Heart right ventricle (tissue), 16 donors: ENCODE measurements around the gene PLBD2. TPM values are rescaled to one million over a fixed set of nuclear protein-coding genes. Genes with fewer than 3 reads are reported as not detected.

ENCODE experiments used
- ATAC-seq, 8 donors: fragments of 200-7000 bp; cut with Tn5 transposase; one replicate each; pipeline ENCODE4 v1.9.1; 2020; ENCODE audit warnings: mild to moderate bottlenecking in 8 of 8, moderate library complexity in 8 of 8, moderate number of reproducible peaks in 1 of 8
- DNase-seq, 2 donors: peaks; one replicate each; pipeline ENCODE4 v3.0.0-alpha.2; 2020
- H3K27ac ChIP-seq, 10 donors: fragments of 200-600 bp; sonication (generic) in 2 of 10; one replicate each; pipeline versions ENCODE4 v1.5.0 to v1.8.0; 2020 to 2022; ENCODE audit warnings: mild to moderate bottlenecking in 3 of 10
- H3K27me3 ChIP-seq, 7 donors: fragments of 200-600 bp; one replicate each; pipeline ENCODE4 v1.8.0; 2021 to 2022; ENCODE audit warnings: mild to moderate bottlenecking in 2 of 7
- H3K36me3 ChIP-seq, 9 donors: fragments of 200-600 bp; sonication (generic) in 1 of 9; one replicate each; pipeline versions ENCODE4 v1.5.0 to v1.8.0; 2020 to 2022; ENCODE audit warnings: mild to moderate bottlenecking in 2 of 9
- H3K4me1 ChIP-seq, 9 donors: fragments of 200-600 bp; sonication (generic) in 1 of 9; one replicate each; pipeline versions ENCODE4 v1.5.0 to v1.8.0; 2020 to 2022; ENCODE audit warnings: mild to moderate bottlenecking in 4 of 9
- H3K4me3 ChIP-seq, 10 donors: fragments of 200-600 bp; sonication (generic) in 2 of 10; one replicate each; pipeline versions ENCODE4 v1.5.0 to v1.8.0; 2020 to 2022; ENCODE audit warnings: mild to moderate bottlenecking in 7 of 10, moderate library complexity in 2 of 10
- H3K9me3 ChIP-seq, 11 donors: fragments of 200-600 bp in 10 of 11; sonication (generic) in 2 of 11; one replicate each; pipeline versions ENCODE4 v1.5.0 to v1.8.0; 2013 to 2022; ENCODE audit warnings: mild to moderate bottlenecking in 2 of 11, control low read depth in 1 of 11, moderate library complexity in 1 of 11
- WGBS, 2 donors: extraction: QIAGEN DNeasy Blood & Tissue Kit; methylation state at CpG; one replicate each; pipeline ENCODE4 v1.1.7; 2013; ENCODE audit warnings: inconsistent platforms in 1 of 2; 5-methylcytosine and 5-hydroxymethylcytosine counted together
- intact Hi-C, 10 donors: fragments of 100-400 bp; cut with DNase I; formaldehyde crosslinking; loops; one replicate each; pipeline versions ENCODE4 v1.11.1 to v1.14.2; 2022
- polyA plus RNA-seq, 2 donors: library from polyadenylated mRNA; stranded (reverse); fragments of 200-250 nt; gene quantifications; one replicate each; pipeline ENCODE4 v1.2.3, GENCODE V29; 2013
- total RNA-seq, 10 donors: library from RNA; stranded (reverse); fragmentation: NEBNext Ultra II Directional in 3 of 10; extraction: Animal tissue kit (Norgen Biotek cat#: 25700) in 3 of 10; gene quantifications; one replicate each; pipeline versions ENCODE4 v1.2.1 to v1.2.4, GENCODE V29; 2021 to 2023
- TF ChIP-seq, protein P1 (sequence below), 9 donors: fragments of 200-600 bp; sonication (generic) in 2 of 9; IDR thresholded peaks; one replicate each; pipeline versions ENCODE4 v1.5.0 to v1.8.0; 2021 to 2022; ENCODE audit warnings: antibody characterized with exemption in 9 of 9, mild to moderate bottlenecking in 5 of 9, moderate library complexity in 1 of 9
- donor health status: Arrhythmogenic right ventricular cardiomyopathy.
- donor health status: ischemic (EF 13 %, LVEDD 7.1; RV severe dilation, severe dysfunction).
- donor health status: healthy with polysubstance abuse.
- donor health status: DM: no; HTN: yes; CAD: no.
- donor health status: DM: no; HTN: no; CAD: no.
- donor health status: ischemic (EF 25% LVEDD 6.9; RV normal size, moderate dysfunction).
- donor health status: ischemic (EF 25% LVEDD 5.7; RV mildly dilated, moderate dysfunction).
- donor health status: healthy.
- donor health status: DM: yes; HTN: yes; CAD: no.
- donor health status: Ischemic cardiomyopathy.
- donor health status: ischemic (EF 35%, LVEDD 5.7; RV mildly dilated, moderate dysfunction).
- donor health status: nonischemic (EF 11% LVEDD 7.7; RV severe dilation, severe dysfunction).
- donor health status: DM: yes; HTN: yes; CAD: no.
- donor health status: PGD.
- donor health status: ischemic (EF 29% LVEDD 5.4; RV normal size, mild dysfunction).
- donor health status: nonischemic (EF 23%, LVEDD 6.1; RV moderate dilation, normal function).

The PLBD2 gene
- total and polyA plus RNA-seq, 12 donors, result 13.0 to 53.9 (median 35.4) TPM

- ATAC-seq (peak; percentile 98 to 100 (median 99)), DNase-seq (peak; percentile 88 to 93)
- Histone ChIP-seq H3K27me3 (no peaks in the 10 kb centered on the region), H3K4me1 (peaks cover 0 to 40% (median 23%) of the 10 kb centered on the region in 9 donors), H3K27ac (peak within 1 kb of the TSS; percentile 37 to 94 (median 84)), H3K36me3 (peaks cover 0 to 30% (median 12%) of the 10 kb centered on the region in 9 donors), H3K9me3 (no peaks in the 10 kb centered on the region), H3K4me3 (peak within 1 kb of the TSS; percentile 64 to 96 (median 80))
- intact Hi-C loops, result loop anchor here in 1 of 10 donors (1.0 to 10.0 kb wide), 2 partner anchors 23 to 120 kb away; partner anchors contain the start of gene PLBD2
- TF ChIP-seq, protein P1, sequence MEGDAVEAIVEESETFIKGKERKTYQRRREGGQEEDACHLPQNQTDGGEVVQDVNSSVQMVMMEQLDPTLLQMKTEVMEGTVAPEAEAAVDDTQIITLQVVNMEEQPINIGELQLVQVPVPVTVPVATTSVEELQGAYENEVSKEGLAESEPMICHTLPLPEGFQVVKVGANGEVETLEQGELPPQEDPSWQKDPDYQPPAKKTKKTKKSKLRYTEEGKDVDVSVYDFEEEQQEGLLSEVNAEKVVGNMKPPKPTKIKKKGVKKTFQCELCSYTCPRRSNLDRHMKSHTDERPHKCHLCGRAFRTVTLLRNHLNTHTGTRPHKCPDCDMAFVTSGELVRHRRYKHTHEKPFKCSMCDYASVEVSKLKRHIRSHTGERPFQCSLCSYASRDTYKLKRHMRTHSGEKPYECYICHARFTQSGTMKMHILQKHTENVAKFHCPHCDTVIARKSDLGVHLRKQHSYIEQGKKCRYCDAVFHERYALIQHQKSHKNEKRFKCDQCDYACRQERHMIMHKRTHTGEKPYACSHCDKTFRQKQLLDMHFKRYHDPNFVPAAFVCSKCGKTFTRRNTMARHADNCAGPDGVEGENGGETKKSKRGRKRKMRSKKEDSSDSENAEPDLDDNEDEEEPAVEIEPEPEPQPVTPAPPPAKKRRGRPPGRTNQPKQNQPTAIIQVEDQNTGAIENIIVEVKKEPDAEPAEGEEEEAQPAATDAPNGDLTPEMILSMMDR (IDR thresholded peaks at IDR 0.05), result no peak
- WGBS, 2 donors, result 1% methylated on average over 62 of the region's 62 CpGs
Observed at GRCh38 chr12:113334786-113335539, 23.4 kb upstream of the PLBD2 start, which contains the start of gene SLC8B1. TSS of gene SLC8B1 (minus strand) at chr12:113335109. CDS start at chr12:113332878, 2,231 bp downstream.

DNA sequence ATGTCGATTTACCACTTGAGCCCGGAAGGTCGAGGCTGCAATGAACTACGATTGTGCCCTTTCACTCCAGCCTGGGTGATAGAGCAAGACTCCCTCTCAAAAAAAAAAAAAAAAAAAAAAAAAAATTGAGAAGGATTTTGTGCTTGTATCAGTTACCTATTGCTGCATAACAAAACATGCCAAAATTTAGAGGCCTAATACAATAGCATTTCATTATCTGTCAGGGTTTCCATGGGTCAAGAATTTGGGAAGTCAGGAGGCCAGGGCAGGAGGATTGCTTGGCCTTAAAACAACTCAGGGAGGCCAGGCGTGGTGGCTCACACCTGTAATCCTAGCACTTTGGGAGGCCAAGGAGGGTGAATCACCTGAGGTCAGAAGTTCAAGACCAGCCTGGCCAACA is 18.8 kb upstream of the PLBD2 start:
- TF ChIP-seq, protein P1 (IDR thresholded peaks at IDR 0.05), result no peak
- 94 to 99% methylated on average over 5 of the region's 5 CpGs for WGBS, 2 donors
- Histone ChIP-seq H3K4me3 (no peak overlapping the region), H3K9me3 (no peaks in the 10 kb centered on the region), H3K36me3 (no peaks in the 10 kb centered on the region), H3K4me1 (peaks cover 0 to 14% (median 4%) of the 10 kb centered on the region in 9 donors), H3K27me3 (no peaks in the 10 kb centered on the region), H3K27ac (no peak overlapping the region)
- ATAC-seq, result no peak
- no peak for DNase-seq
- intact Hi-C loops, result loop anchor here in 1 of 10 donors (10.0 kb wide), 1 partner anchor 125 kb away; no protein-coding TSS in a partner anchor

DNA sequence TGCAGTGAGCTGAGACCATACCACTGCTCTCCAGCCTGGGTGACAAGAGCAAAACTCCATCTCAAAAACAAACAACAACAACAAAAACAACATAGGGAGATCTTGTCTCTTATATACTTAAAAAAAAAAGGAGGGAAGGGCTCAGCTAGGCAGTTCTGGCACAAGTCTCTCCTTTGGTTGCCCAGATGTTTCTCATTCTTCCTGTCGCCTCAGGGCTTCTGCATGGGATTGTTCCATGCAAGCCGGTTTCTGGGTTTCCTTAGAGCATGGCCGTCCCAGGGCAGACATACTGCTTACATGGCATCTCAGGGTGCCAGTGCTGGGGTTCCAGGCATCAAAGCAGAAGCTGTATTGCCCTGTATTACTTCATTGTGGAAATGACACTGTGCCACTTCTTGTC is 18.3 kb upstream of the PLBD2 start:
- TF ChIP-seq, protein P1 (IDR thresholded peaks at IDR 0.05), result no peak
- ATAC-seq (no peak), DNase-seq (no peak)
- Histone ChIP-seq H3K4me3 (no peak overlapping the region), H3K9me3 (no peaks in the 10 kb centered on the region), H3K4me1 (peaks cover 0 to 12% (median 4%) of the 10 kb centered on the region in 9 donors), H3K27me3 (no peaks in the 10 kb centered on the region), H3K27ac (no peak overlapping the region), H3K36me3 (no peaks in the 10 kb centered on the region)
- WGBS, 2 donors, result 76 to 79% methylated on average over 3 of the region's 3 CpGs
- intact Hi-C loops, result no loop called here

- Histone ChIP-seq H3K27me3 (no peaks in the 10 kb centered on the region), H3K4me3 (no peak overlapping the region), H3K4me1 (no peaks in the 10 kb centered on the region), H3K9me3 (no peaks in the 10 kb centered on the region), H3K36me3 (no peaks in the 10 kb centered on the region), H3K27ac (no peak overlapping the region)
- intact Hi-C loops, result no loop called here
- DNase-seq (no peak), ATAC-seq (peak in 1 of 8 donors; percentile 20)
- 81 to 84% methylated on average over 6 of the region's 6 CpGs for WGBS, 2 donors
- TF ChIP-seq, protein P1 (IDR thresholded peaks at IDR 0.05), result no peak
Observed at GRCh38 chr12:113341535-113341934, 16.9 kb upstream of the PLBD2 start.
